ENCODE data around the gene S100A3.

DNA sequence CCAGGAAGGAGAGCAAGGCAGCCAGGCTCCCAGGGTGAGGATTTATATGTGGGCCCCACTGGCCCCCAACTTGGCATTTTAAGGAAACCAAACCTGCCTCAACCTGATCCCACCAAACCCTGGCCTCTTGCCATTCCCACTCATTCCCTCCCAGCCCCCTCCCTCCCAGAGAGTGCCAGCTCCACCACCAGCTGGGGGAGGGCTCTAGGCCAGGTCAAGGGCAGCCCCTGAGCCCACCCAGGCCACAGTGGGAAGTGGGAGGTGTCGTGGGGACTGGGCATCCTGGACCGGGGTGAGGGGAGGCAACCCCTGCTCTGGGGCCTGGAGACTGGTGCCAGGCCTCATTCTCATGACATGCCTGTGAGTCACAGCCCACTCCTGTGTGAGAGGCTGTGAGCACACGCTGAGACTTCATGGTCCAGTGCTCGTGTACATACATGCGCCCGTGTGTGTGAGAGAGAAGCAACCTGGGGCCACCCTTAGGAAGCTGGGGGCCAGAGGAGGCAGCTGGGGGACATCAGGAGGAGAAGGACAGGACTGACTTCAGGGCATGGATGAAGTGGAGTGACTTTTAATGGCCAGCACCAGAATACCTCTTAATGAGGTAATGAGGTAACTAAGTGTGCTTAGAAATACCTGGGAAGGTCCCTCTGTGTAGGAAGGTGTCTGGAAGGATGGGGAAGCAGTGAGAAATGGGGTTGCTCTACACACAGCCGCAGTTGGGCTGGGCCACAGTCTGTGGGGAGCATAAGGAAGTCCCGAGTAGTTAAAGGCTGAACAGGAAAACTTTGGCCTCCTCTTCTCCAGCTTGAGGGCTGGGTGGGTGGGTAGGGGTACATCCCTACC, 16.7 kb upstream of the S100A3 start, which contains the start of gene S100A2:
- TF ChIP-seq, protein P1, sequence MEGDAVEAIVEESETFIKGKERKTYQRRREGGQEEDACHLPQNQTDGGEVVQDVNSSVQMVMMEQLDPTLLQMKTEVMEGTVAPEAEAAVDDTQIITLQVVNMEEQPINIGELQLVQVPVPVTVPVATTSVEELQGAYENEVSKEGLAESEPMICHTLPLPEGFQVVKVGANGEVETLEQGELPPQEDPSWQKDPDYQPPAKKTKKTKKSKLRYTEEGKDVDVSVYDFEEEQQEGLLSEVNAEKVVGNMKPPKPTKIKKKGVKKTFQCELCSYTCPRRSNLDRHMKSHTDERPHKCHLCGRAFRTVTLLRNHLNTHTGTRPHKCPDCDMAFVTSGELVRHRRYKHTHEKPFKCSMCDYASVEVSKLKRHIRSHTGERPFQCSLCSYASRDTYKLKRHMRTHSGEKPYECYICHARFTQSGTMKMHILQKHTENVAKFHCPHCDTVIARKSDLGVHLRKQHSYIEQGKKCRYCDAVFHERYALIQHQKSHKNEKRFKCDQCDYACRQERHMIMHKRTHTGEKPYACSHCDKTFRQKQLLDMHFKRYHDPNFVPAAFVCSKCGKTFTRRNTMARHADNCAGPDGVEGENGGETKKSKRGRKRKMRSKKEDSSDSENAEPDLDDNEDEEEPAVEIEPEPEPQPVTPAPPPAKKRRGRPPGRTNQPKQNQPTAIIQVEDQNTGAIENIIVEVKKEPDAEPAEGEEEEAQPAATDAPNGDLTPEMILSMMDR (IDR thresholded peaks at IDR 0.05): no peak
- TF ChIP-seq POLR2A (IDR thresholded peaks at IDR 0.05): no peak
